Measurements from ENCODE around the gene HCN1.
A peak's percentile ranks its signal among the peaks of the same experiment; 100 is the strongest.

HCN1 gene

DNA sequence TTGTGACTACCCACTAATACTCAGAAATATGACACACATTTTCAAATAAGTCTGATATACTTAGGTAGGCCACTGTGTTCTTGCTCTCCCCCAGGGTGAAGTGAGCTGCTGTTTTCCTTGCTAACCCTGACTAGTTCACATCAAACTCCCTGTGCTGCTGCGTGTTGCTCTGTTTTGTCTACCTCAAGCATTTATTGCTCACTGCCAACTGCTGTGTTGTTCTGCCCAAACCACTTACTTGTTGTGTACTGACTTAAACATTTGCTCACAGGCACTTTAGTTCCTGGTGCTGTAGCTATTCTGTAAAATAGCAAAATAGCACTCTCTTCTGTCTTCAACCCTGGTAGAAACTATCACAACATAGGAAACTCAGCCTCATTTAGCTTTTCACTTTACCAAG is 255.7 kb downstream of the HCN1 start:
- no peak for TF ChIP-seq CTCF (IDR thresholded peaks at IDR 0.05; ENCODE audit: insufficient read depth, missing control alignments)
- FAIRE-seq (no peak), DNase-seq (ENCODE audit: insufficient read length, low spot score) (no peak)

- TF ChIP-seq CTCF (IDR thresholded peaks at IDR 0.05; ENCODE audit: insufficient read depth, missing control alignments): no peak
- no peak for FAIRE-seq
- DNase-seq (ENCODE audit: insufficient read length, low spot score): no peak
Measured at GRCh38 chr5:45437752-45438151, 258.4 kb downstream of the HCN1 start.

- FAIRE-seq (no peak), DNase-seq (ENCODE audit: insufficient read length, low spot score) (no peak)
- no peak for TF ChIP-seq CTCF (IDR thresholded peaks at IDR 0.05; ENCODE audit: insufficient read depth, missing control alignments)
Measured at GRCh38 chr5:45417285-45417998, 278.7 kb downstream of the HCN1 start.

GRCh38 chr5:45414620-45415573 is 281.3 kb downstream of the HCN1 start:
- FAIRE-seq (no peak), DNase-seq (ENCODE audit: insufficient read length, low spot score) (no peak)
- no peak for TF ChIP-seq CTCF (IDR thresholded peaks at IDR 0.05; ENCODE audit: insufficient read depth, missing control alignments)

DNA sequence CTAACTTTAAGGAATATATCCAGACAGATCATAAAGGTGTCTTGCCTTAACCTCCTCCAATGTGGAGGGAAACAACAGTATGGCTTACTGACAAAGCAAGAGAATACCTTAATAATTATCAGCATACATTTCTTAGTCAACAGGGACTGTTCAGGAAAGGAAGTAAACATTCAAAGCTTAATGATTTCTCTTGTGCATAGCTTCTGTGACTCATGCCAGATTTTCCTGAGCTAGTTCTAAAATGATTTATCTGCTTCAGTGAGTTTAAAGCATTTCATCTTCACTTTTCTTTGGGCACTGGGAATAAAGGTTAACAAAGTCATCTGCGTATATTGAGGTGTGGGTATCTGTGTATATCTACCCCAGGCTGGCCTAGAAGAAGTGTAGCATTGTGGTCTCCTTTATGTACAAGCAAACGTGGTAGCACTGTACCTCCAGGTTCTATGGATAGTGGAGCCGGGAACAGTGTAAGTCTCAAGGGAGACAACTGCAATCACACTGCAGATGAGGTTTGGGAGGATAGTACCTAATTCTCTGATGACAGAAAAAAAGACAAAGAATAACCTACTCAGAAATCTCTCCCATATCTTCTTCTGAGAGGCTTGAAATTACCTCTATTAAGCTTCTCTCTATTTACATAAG is 284.1 kb downstream of the HCN1 start:
- TF ChIP-seq CTCF (IDR thresholded peaks at IDR 0.05; ENCODE audit: insufficient read depth, missing control alignments): no peak
- FAIRE-seq (no peak), DNase-seq (ENCODE audit: insufficient read length, low spot score) (no peak)

- no peak for TF ChIP-seq CTCF (IDR thresholded peaks at IDR 0.05; ENCODE audit: insufficient read depth, missing control alignments)
- peak; percentile 95 for FAIRE-seq
- no peak for DNase-seq (ENCODE audit: insufficient read length, low spot score)
Measured at GRCh38 chr5:45410304-45410995, 285.7 kb downstream of the HCN1 start.

Measured in D721Med (cell line).